ENCODE data around the gene GMDS.

- TF ChIP-seq CTCF (conservative IDR thresholded peaks at IDR 0.05; ENCODE audit: low read depth, low read length): no peak
- TF ChIP-seq RAD21 (IDR thresholded peaks at IDR 0.05; ENCODE audit: low read length): no peak
Measured at GRCh38 chr6:1786455-1787453, 458.7 kb downstream of the GMDS start.
